B cell (primary cell): Measurements from ENCODE around the gene OR5A2. TPM values are rescaled to one million over a fixed set of nuclear protein-coding genes. Genes with fewer than 3 reads are reported as not detected.

Source experiments
- ATAC-seq: fragments of 200-7000 bp; cut with Tn5 transposase; one replicate; pipeline ENCODE4 v1.10.0; 2021; ENCODE audit warnings: low read depth, mild to moderate bottlenecking, moderate number of reproducible peaks, moderate library complexity
- CTCF ChIA-PET: fragments of 350-600 bp; sonication (Branson Sonifier 250); formaldehyde crosslinking; loops from one replicate; lab custom pipeline; 2021; ENCODE audit warnings: antibody characterized with exemption, inconsistent platforms; lab: Charles Lee
- POLR2A ChIA-PET: fragments of 350-600 bp; sonication (Branson Sonifier 250); formaldehyde crosslinking; loops from one replicate; lab custom pipeline; 2021; ENCODE audit warnings: antibody characterized with exemption; lab: Charles Lee
- DNase-seq: peaks from one replicate; pipeline ENCODE4 v3.0.0; 2013
- H2AFZ ChIP-seq: 2 replicates; pipeline ENCODE4 v1.6.1; 2012; ENCODE audit warnings: mild to moderate bottlenecking, low read depth, low read length; ENCODE audit not compliant: insufficient read depth, poor library complexity, severe bottlenecking
- H3K27ac ChIP-seq, 2 donors: 1 replicate in 1 of 2; 2 replicates in 1 of 2; pipeline ENCODE4 v1.5.1; 2012 to 2013; ENCODE audit warnings: low read length in 2 of 2, mild to moderate bottlenecking in 2 of 2, moderate library complexity in 1 of 2
- H3K27me3 ChIP-seq, 4 experiments: fragments of 200-600 bp in 1 of 4; sonication (generic) in 1 of 4; replicated peaks in 1 of 4; 1 replicate in 2 of 4; 2 replicates in 2 of 4; pipeline versions ENCODE4 v1.6.1 to v1.7.0; 2013 to 2016; ENCODE audit warnings: low read length in 3 of 4, mild to moderate bottlenecking in 2 of 4, mixed read lengths in 1 of 4, moderate library complexity in 1 of 4; ENCODE audit not compliant: insufficient read depth in 4 of 4, control insufficient read depth in 3 of 4; ENCODE audit errors: control extremely low read depth in 1 of 4
- H3K36me3 ChIP-seq, 2 experiments: replicated peaks in 1 of 2; 1 replicate in 1 of 2; 2 replicates in 1 of 2; pipeline versions ENCODE4 v1.6.1 to v1.7.1; 2013; ENCODE audit warnings: low read length in 1 of 2; ENCODE audit not compliant: insufficient read depth in 2 of 2, control insufficient read depth in 1 of 2; ENCODE audit errors: control extremely low read depth in 1 of 2, extremely low read depth in 1 of 2
- H3K4me1 ChIP-seq, 2 donors: fragments of 200-600 bp in 1 of 2; sonication (generic) in 1 of 2; 1 replicate in 1 of 2; 2 replicates in 1 of 2; pipeline versions ENCODE4 v1.5.1 to v1.6.1; 2013 to 2017; ENCODE audit warnings: low read length in 2 of 2; ENCODE audit not compliant: control insufficient read depth in 2 of 2, insufficient read depth in 2 of 2
- H3K4me2 ChIP-seq: replicated peaks from 2 replicates; pipeline ENCODE3; 2012; ENCODE audit warnings: mild to moderate bottlenecking, low read depth, low read length; ENCODE audit not compliant: poor library complexity, severe bottlenecking
- H3K4me3 ChIP-seq, 5 experiments: fragments of 200-600 bp in 1 of 5; sonication (generic) in 1 of 5; 1 replicate in 3 of 5; 2 replicates in 2 of 5; pipeline versions ENCODE4 v1.5.1 to v1.7.0; 2011 to 2016; ENCODE audit warnings: low read length in 4 of 5, mild to moderate bottlenecking in 4 of 5, low read depth in 2 of 5, control low read depth in 1 of 5, moderate library complexity in 1 of 5; ENCODE audit not compliant: insufficient read depth in 1 of 5; ENCODE audit errors: control extremely low read depth in 1 of 5, extremely low read depth in 1 of 5
- H3K79me2 ChIP-seq: fragments of 200-600 bp; sonication (generic); one replicate; pipeline ENCODE4 v1.6.0; 2016; ENCODE audit warnings: low read length; ENCODE audit not compliant: control insufficient read depth, insufficient read depth
- H3K9ac ChIP-seq: fragments of 200-600 bp; sonication (generic); 2 replicates; pipeline ENCODE4 v1.6.1; 2017; ENCODE audit warnings: mild to moderate bottlenecking, low read length, moderate library complexity
- H3K9me3 ChIP-seq, 3 donors: one replicate each; pipeline versions ENCODE4 v1.6.1 to v1.7.1; 2013; ENCODE audit warnings: low read length in 2 of 3; ENCODE audit not compliant: control insufficient read depth in 2 of 3, insufficient read depth in 1 of 3; ENCODE audit errors: control extremely low read depth in 1 of 3
- H4K20me1 ChIP-seq: 2 replicates; pipeline ENCODE4 v1.6.0; 2012; ENCODE audit warnings: mild to moderate bottlenecking, low read length; ENCODE audit not compliant: insufficient read depth, control insufficient read depth, poor library complexity, severe bottlenecking
- H3K27ac Mint-ChIP-seq: one replicate; pipeline ENCODE4 v1.8.0; 2021; ENCODE audit warnings: mixed read lengths
- H3K27me3 Mint-ChIP-seq: one replicate; pipeline ENCODE4 v1.8.0; 2021; ENCODE audit warnings: mixed read lengths
- H3K4me1 Mint-ChIP-seq: one replicate; pipeline ENCODE4 v1.8.0; 2021; ENCODE audit warnings: mixed read lengths
- H3K4me3 Mint-ChIP-seq: one replicate; pipeline ENCODE4 v1.8.0; 2021; ENCODE audit warnings: mixed read lengths
- H3K9me3 Mint-ChIP-seq: one replicate; pipeline ENCODE4 v1.8.0; 2022; ENCODE audit warnings: mixed read lengths; ENCODE audit not compliant: insufficient read depth
- EZH2 ChIP-seq: IDR thresholded peaks from 2 replicates; pipeline ENCODE4 v1.6.1; 2012; ENCODE audit warnings: borderline replicate concordance, low read depth, mild to moderate bottlenecking, moderate library complexity, low read length; ENCODE audit not compliant: insufficient read depth, poor library complexity, severe bottlenecking
- WGBS: methylation state at CpG from one replicate; pipeline ENCODE4 v1.1.5; 2013; ENCODE audit warnings: missing lambda C conversion rate; ENCODE audit not compliant: insufficient coverage; 5-methylcytosine and 5-hydroxymethylcytosine counted together
- intact Hi-C: fragments of 100-400 bp; cut with micrococcal nuclease; formaldehyde crosslinking; loops from one replicate; pipeline ENCODE4 v1.10.0; 2022
- polyA plus RNA-seq: library from polyadenylated mRNA; depleted of rRNA; stranded (reverse); fragments of >200 nt; gene quantifications from 2 replicates; pipeline ENCODE4 v1.2.3, GENCODE V29; 2012
- total RNA-seq, 2 donors: library from RNA; stranded (reverse); fragments of 120-200 nt in 1 of 2; gene quantifications; 1 replicate in 1 of 2; 2 replicates in 1 of 2; pipeline versions ENCODE4 v1.2.3 to v1.2.4, GENCODE V29; 2013 to 2022
- TF ChIP-seq, protein P1 (sequence below): fragments of 200-600 bp; IDR thresholded peaks from one replicate; pipeline ENCODE4 v1.8.0; 2022; ENCODE audit warnings: antibody characterized with exemption, mild to moderate bottlenecking

Gene OR5A2
- total and polyA plus RNA-seq, 2 donors (not counting 1 experiment from before 2014, with no cell fraction given): not detected

DNA sequence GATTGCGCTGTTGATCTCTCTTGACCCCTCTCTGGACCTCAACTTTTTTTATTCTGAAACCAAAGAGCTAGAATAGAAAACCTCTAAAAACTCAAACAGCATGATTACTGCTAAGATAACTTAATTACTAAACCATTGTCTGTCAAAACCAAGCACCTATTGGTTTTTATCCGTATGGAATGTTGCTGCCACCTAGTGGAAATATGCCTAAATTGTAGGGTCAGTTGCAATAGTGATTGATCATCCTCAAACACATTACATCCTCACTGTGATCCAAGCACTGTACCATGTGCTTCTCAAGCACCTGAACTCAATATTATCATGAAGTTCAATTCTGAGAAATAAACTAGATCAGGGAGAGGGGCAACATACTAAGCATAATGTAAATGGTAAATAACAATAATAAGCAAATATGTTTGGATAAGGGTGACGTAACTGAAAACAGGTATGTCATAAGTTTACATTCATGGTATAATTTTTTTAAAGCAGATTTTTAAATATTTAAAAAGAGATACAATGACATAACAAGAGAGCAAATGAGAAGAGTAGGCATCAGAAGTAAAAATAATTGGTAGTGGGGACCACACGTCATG, 3.8 kb upstream of the OR5A2 start:
- no peak overlapping the region for H2AFZ ChIP-seq
- peak; percentile 87 for ATAC-seq
- TF ChIP-seq EZH2: no peak
- TF ChIP-seq, protein P1, sequence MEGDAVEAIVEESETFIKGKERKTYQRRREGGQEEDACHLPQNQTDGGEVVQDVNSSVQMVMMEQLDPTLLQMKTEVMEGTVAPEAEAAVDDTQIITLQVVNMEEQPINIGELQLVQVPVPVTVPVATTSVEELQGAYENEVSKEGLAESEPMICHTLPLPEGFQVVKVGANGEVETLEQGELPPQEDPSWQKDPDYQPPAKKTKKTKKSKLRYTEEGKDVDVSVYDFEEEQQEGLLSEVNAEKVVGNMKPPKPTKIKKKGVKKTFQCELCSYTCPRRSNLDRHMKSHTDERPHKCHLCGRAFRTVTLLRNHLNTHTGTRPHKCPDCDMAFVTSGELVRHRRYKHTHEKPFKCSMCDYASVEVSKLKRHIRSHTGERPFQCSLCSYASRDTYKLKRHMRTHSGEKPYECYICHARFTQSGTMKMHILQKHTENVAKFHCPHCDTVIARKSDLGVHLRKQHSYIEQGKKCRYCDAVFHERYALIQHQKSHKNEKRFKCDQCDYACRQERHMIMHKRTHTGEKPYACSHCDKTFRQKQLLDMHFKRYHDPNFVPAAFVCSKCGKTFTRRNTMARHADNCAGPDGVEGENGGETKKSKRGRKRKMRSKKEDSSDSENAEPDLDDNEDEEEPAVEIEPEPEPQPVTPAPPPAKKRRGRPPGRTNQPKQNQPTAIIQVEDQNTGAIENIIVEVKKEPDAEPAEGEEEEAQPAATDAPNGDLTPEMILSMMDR: peak; percentile 93
- CTCF ChIA-PET: interaction anchor here (0.6 to 11.4 kb wide), 33 partner anchors 8 to 775 kb away, joined by 3 to 141 read pairs (median 4); partner anchors contain the start of genes DTX4 and MPEG1
- H3K27me3 ChIP-seq: no peaks in the 10 kb centered on the region
- H4K20me1 ChIP-seq: no peaks in the 10 kb centered on the region
- no peaks in the 10 kb centered on the region for H3K9me3 ChIP-seq
- Mint-ChIP-seq H3K4me1 (no peaks in the 10 kb centered on the region), H3K9me3 (no peaks in the 10 kb centered on the region), H3K27me3 (peaks cover 12% of the 10 kb centered on the region), H3K4me3 (no peak overlapping the region), H3K27ac (no peak overlapping the region)
- H3K4me1 ChIP-seq: no peaks in the 10 kb centered on the region
- H3K36me3 ChIP-seq: no peaks in the 10 kb centered on the region
- H3K79me2 ChIP-seq: no peaks in the 10 kb centered on the region
- POLR2A ChIA-PET: interaction anchor here (0.9 kb wide), 1 partner anchor 259 kb away, joined by 6 read pairs; no protein-coding TSS in a partner anchor
- DNase-seq: peak; percentile 86
- intact Hi-C loops: loop anchor here (1.0 to 5.0 kb wide), 6 partner anchors 146 to 778 kb away; no protein-coding TSS in a partner anchor
- no peak overlapping the region for H3K27ac ChIP-seq
- H3K4me3 ChIP-seq: no peak overlapping the region
- H3K9ac ChIP-seq: no peak overlapping the region
- WGBS: 100% methylated on average over 1 of the region's 4 CpGs
- H3K4me2 ChIP-seq: no peak overlapping the region

DNA sequence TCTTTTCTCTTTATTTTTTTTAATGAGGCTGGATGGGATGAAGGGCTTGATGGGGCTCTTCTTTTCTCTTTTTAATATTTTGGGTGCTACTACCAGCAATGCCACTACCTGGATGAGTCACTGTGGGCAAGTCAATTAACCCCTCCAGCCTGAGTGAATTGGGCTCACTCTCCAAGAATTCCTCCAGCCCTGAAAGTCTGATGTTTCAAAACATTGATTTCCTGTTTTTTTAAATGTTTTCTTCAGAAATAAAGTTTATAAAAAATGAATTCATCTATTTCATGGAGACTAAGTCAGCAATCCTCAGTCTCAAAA, 812 bp upstream of the OR5A2 start:
- H3K27me3 Mint-ChIP-seq: peaks cover 10% of the 10 kb centered on the region
- Histone ChIP-seq H3K9me3 (no peaks in the 10 kb centered on the region), H4K20me1 (no peaks in the 10 kb centered on the region), H3K27ac (no peak overlapping the region), H3K9ac (no peak overlapping the region), H3K27me3 (no peaks in the 10 kb centered on the region), H3K79me2 (no peaks in the 10 kb centered on the region), H3K36me3 (no peaks in the 10 kb centered on the region), H3K4me3 (no peak overlapping the region), H3K4me2 (no peak overlapping the region), H3K4me1 (peaks cover 0 to 8% of the 10 kb centered on the region in 2 donors), H2AFZ (no peak overlapping the region)
- H3K27ac Mint-ChIP-seq: no peak overlapping the region
- H3K9me3 Mint-ChIP-seq: no peaks in the 10 kb centered on the region
- POLR2A ChIA-PET: no interaction called here
- CTCF ChIA-PET: interaction anchor here (1.4 to 11.4 kb wide), 3 partner anchors 13 to 255 kb away, joined by 5 to 141 read pairs (median 6); partner anchors contain the start of gene DTX4
- intact Hi-C loops: no loop called here
- peaks cover 9% of the 10 kb centered on the region for H3K4me1 Mint-ChIP-seq
- DNase-seq (no peak), ATAC-seq (no peak)
- no peak overlapping the region for H3K4me3 Mint-ChIP-seq
- TF ChIP-seq, protein P1: no peak
- no peak for TF ChIP-seq EZH2
